Upper lobe of left lung (tissue), 6 donors: ENCODE data around the gene NEURL2. TPM values are rescaled to one million over a fixed set of nuclear protein-coding genes. Genes with fewer than 3 reads are reported as not detected.
A peak's percentile ranks its signal among the peaks of the same experiment; 100 is the strongest.

Source experiments
- ATAC-seq, 2 donors: fragments of 200-7000 bp; cut with Tn5 transposase; one replicate each; pipeline ENCODE4 v1.9.1; 2022; ENCODE audit warnings: mild to moderate bottlenecking in 2 of 2, moderate library complexity in 2 of 2; ENCODE audit not compliant: low FRiP score in 2 of 2
- DNase-seq, 2 donors: peaks; one replicate each; pipeline ENCODE4 v3.0.0-alpha.2; 2019 to 2020
- H3K27ac ChIP-seq, 4 donors: fragments of 200-600 bp; sonication (generic); one replicate each; pipeline ENCODE4 v1.5.1; 2016 to 2019
- H3K27me3 ChIP-seq, 4 donors: fragments of 200-600 bp; sonication (generic); one replicate each; pipeline ENCODE4 v1.5.1; 2017 to 2019
- H3K36me3 ChIP-seq, 4 donors: fragments of 200-600 bp; sonication (generic); one replicate each; pipeline ENCODE4 v1.5.1; 2016 to 2019
- H3K4me1 ChIP-seq, 4 donors: fragments of 200-600 bp; sonication (generic); one replicate each; pipeline ENCODE4 v1.5.1; 2018 to 2019
- H3K4me3 ChIP-seq, 4 donors: fragments of 200-600 bp; sonication (generic); one replicate each; pipeline ENCODE4 v1.5.1; 2017 to 2019; ENCODE audit warnings: mild to moderate bottlenecking in 2 of 4, moderate library complexity in 1 of 4
- H3K9me3 ChIP-seq, 4 donors: fragments of 200-600 bp; sonication (generic); one replicate each; pipeline ENCODE4 v1.5.1; 2018 to 2019
- CTCF ChIP-seq, 6 experiments: fragments of 450-650 bp in 4 of 6; fragments of 200-600 bp in 2 of 6; sonication (generic) in 2 of 6; IDR thresholded peaks; one replicate each; pipeline ENCODE4 v1.5.1; 2016 to 2019; ENCODE audit warnings: antibody characterized with exemption in 6 of 6
- EP300 ChIP-seq, 4 donors: sonication (generic); formaldehyde crosslinking; IDR thresholded peaks; one replicate each; pipeline ENCODE4 v1.5.1; 2017; ENCODE audit warnings: antibody characterized with exemption in 4 of 4, control low read depth in 2 of 4
- POLR2A ChIP-seq, 4 donors: fragments of 450-650 bp; IDR thresholded peaks; one replicate each; pipeline ENCODE4 v1.5.1; 2016 to 2017; ENCODE audit warnings: antibody characterized with exemption in 4 of 4, mild to moderate bottlenecking in 2 of 4
- POLR2AphosphoS5 ChIP-seq, 2 donors: sonication (generic); formaldehyde crosslinking; IDR thresholded peaks; one replicate each; pipeline ENCODE4 v1.5.1; 2017; ENCODE audit warnings: antibody characterized with exemption in 2 of 2
- WGBS, 2 donors: methylation state at CpG; one replicate each; pipeline ENCODE4 v1.1.5; 2017 to 2018; 5-methylcytosine and 5-hydroxymethylcytosine counted together
- total RNA-seq, 6 donors: library from RNA; depleted of rRNA in 4 of 6; stranded (reverse); fragments of >200 nt in 4 of 6; gene quantifications; one replicate each; pipeline versions ENCODE4 v1.1.0 to v1.2.1, GENCODE V29; 2016 to 2021
- donor health status: DM: no; HTN: no; CAD: no; lungs with moderate emphysema.
- donor health status: DM: no; HTN: yes; CAD: no; lungs with severe emphysema.

Gene NEURL2
- total RNA-seq, 6 donors from 2014 or later, result 3.9 to 31.4 (median 5.5) TPM

DNA sequence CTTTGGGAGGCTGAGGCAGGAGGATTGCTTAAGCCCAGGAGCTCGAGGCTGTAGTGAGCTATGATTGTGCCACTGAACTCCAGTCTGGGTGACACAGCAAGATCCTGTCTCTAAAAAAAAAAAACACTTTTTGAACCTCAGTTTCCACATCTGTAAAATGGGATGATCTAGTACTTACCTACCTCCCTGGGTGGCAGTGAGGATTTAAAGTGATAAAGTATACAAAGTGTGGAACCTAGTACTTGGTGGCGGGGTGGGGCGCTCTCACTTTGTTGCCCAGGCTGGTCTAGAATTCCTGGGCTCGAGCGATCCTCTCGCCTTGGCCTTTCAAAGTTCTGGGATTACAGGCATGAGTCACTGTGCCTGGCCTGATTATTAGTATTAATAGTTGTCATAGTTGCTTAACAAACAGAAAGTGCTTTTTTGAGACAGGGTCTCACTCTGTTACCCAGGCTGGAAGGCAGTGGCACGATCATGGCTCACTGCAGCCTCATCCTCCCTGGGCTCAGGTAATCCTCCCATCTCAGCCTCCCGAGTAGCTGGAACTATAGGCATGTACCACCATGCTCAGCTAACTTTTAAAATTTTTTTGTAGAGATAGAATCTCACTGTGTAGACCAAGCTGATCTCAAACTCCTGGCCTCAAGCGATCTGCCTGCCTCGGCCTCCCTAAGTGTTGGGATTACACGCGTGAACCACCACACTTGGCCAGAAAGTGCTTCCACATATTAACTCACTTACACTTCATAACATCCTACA is 27.9 kb upstream of the NEURL2 start:
- peak in 1 of 2 donors; percentile 38 for ATAC-seq
- peaks cover 19 to 53% (median 39%) of the 10 kb centered on the region in 4 donors for H3K4me1 ChIP-seq

DNA sequence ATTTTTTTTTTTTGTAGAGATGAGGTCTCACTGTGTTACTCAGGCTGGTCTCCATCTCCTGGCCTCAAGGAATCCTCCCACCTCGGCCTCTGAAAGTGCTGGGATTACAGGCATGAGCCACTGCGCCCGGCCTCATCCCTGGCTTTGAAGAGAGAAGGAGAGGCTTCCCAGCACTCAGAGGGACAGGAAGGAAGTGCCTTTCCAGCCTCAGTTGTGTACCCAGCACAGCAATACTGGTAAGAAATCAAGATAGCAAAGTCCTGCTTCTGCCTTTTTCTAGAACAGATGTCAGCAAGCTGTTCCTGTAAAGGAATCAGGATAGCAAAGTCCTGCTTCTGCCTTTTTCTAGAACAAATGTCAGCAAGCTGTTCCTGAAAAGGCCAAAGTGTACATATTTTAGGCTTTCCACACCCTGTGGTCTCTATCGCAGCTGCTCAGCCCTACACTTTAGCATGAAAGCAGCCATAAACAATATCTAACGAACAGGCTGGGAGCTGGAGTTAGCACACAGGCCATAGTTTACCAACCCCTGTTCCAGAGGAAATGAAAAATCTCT is 27.3 kb upstream of the NEURL2 start:
- TF ChIP-seq EP300 (IDR thresholded peaks at IDR 0.05), result no peak
- peak in 1 of 4 donors; percentile 26 for TF ChIP-seq POLR2A (IDR thresholded peaks at IDR 0.05)
- peak in 1 of 2 donors; percentile 67 for TF ChIP-seq POLR2AphosphoS5 (IDR thresholded peaks at IDR 0.05)
- TF ChIP-seq CTCF (IDR thresholded peaks at IDR 0.05), result no peak
- no peaks in the 10 kb centered on the region for H3K9me3 ChIP-seq
- H3K27ac ChIP-seq, result peak overlapping the region; percentile 49 to 84 (median 65)
- H3K36me3 ChIP-seq, result no peaks in the 10 kb centered on the region
- WGBS, 2 donors, result 64 to 70% methylated on average over 5 of the region's 5 CpGs
- ATAC-seq, result peak in 1 of 2 donors; percentile 52
- H3K27me3 ChIP-seq, result no peaks in the 10 kb centered on the region
- peaks cover 16 to 48% (median 36%) of the 10 kb centered on the region in 4 donors for H3K4me1 ChIP-seq
- no peak for DNase-seq
- no peak overlapping the region for H3K4me3 ChIP-seq

More for the DNA sequence above, 27.9 kb upstream of the NEURL2 start:
- WGBS, 2 donors, result 90% methylated on average over 12 of the region's 12 CpGs
- no peaks in the 10 kb centered on the region for H3K27me3 ChIP-seq
- H3K27ac ChIP-seq, result peak overlapping the region; percentile 49 to 84 (median 65)
- no peaks in the 10 kb centered on the region for H3K9me3 ChIP-seq
- TF ChIP-seq EP300 (IDR thresholded peaks at IDR 0.05), result no peak
- TF ChIP-seq POLR2AphosphoS5 (IDR thresholded peaks at IDR 0.05), result no peak
- TF ChIP-seq POLR2A (IDR thresholded peaks at IDR 0.05), result no peak
- no peak for TF ChIP-seq CTCF (IDR thresholded peaks at IDR 0.05)
- H3K36me3 ChIP-seq, result no peaks in the 10 kb centered on the region
- DNase-seq, result no peak
- no peak overlapping the region for H3K4me3 ChIP-seq

DNA sequence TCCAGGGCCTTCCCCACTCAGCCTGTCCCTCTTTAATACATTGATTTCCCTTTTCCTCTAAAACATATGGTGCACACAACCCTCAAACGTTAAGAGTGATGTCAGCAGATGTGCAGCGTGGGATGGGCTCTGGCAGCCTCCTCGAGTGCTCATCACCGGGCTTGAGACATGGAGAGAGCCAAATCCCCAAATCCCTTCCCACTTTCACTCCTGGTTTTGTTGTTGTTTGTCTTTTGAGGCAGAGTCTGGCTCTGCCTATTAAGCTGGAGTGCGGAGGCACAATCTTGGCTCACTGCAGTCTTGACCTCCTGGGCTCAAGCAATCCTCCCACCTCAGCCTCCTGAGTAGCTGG is 26.8 kb upstream of the NEURL2 start:
- Histone ChIP-seq H3K36me3 (no peaks in the 10 kb centered on the region), H3K9me3 (no peaks in the 10 kb centered on the region), H3K4me3 (no peak overlapping the region), H3K27ac (peak overlapping the region; percentile 49 to 84 (median 65)), H3K27me3 (no peaks in the 10 kb centered on the region), H3K4me1 (peaks cover 16 to 51% (median 37%) of the 10 kb centered on the region in 4 donors)
- TF ChIP-seq CTCF (IDR thresholded peaks at IDR 0.05), result no peak
- TF ChIP-seq POLR2AphosphoS5 (IDR thresholded peaks at IDR 0.05), result no peak
- TF ChIP-seq EP300 (IDR thresholded peaks at IDR 0.05), result no peak
- no peak for TF ChIP-seq POLR2A (IDR thresholded peaks at IDR 0.05)
- peak in 1 of 2 donors; percentile 66 for ATAC-seq
- 50 to 72% methylated on average over 5 of the region's 5 CpGs for WGBS, 2 donors
- no peak for DNase-seq

DNA sequence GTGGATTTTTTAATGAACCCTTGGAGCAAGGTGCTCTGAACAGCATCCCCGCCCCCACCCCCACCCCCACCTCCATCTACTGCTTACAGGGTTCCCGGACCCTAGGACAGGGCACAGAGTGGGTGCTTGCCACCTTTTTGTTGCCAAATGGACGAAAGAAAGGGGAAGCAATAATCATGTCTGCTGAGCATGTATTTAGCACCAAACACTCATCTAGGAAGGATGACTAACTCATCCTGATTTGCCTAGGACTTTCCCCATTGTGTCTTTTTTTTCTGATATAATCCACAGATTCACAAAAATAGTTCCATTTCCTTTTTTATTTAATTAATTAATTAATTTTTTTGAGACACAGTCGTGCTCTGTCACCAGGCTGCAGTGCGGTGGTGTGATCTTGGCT is 22.1 kb upstream of the NEURL2 start:
- DNase-seq (no peak), ATAC-seq (no peak)
- no peaks in the 10 kb centered on the region for H3K27me3 ChIP-seq
- no peaks in the 10 kb centered on the region for H3K36me3 ChIP-seq
- 49 to 54% methylated on average over 5 of the region's 5 CpGs for WGBS, 2 donors
- TF ChIP-seq CTCF (IDR thresholded peaks at IDR 0.05) (no peak), POLR2A (IDR thresholded peaks at IDR 0.05) (no peak), EP300 (IDR thresholded peaks at IDR 0.05) (no peak), POLR2AphosphoS5 (IDR thresholded peaks at IDR 0.05) (no peak)
- H3K4me3 ChIP-seq, result no peak overlapping the region
- no peaks in the 10 kb centered on the region for H3K9me3 ChIP-seq
- H3K27ac ChIP-seq, result peak overlapping the region in 1 of 4 donors; percentile 82
- H3K4me1 ChIP-seq, result peaks cover 20 to 49% (median 30%) of the 10 kb centered on the region in 4 donors
